HEK293 (cell line): ENCODE measurements around the gene INHA.

ENCODE experiments used
- CTCF ChIA-PET: fragments of 350-600 bp; formaldehyde crosslinking; extraction: SDS; loops from one replicate; lab custom pipeline; 2021; ENCODE audit warnings: antibody characterized with exemption; lab: Yijun Ruan, JAX
- POLR2A ChIA-PET: fragments of 300-600 bp; formaldehyde crosslinking; extraction: SDS; loops from one replicate; lab custom pipeline; 2020; ENCODE audit warnings: antibody characterized with exemption, inconsistent platforms; lab: Yijun Ruan, JAX
- H3K27ac ChIP-seq: fragments of 200-500 bp; sonication (Bioruptor generic); 2 replicates; pipeline ENCODE4 v1.5.1; 2014; ENCODE audit warnings: low read depth, low read length, control low read depth, inconsistent platforms; ENCODE audit errors: extremely low read depth
- H3K36me3 ChIP-seq, 2 experiments: fragments of 200-500 bp in 1 of 2; sonication (Bioruptor generic) in 1 of 2; 1 replicate in 1 of 2; 2 replicates in 1 of 2; pipeline ENCODE4 v1.5.1; 2014 to 2017; ENCODE audit warnings: inconsistent platforms in 2 of 2, low read length in 2 of 2; ENCODE audit not compliant: control insufficient read depth in 2 of 2, insufficient read depth in 1 of 2
- H3K4me1 ChIP-seq: fragments of 200-500 bp; sonication (Bioruptor generic); 2 replicates; pipeline ENCODE4 v1.5.1; 2014; ENCODE audit warnings: mild to moderate bottlenecking, low read length, inconsistent platforms; ENCODE audit not compliant: control insufficient read depth, insufficient read depth
- H3K4me3 ChIP-seq: 2 replicates; pipeline ENCODE4 v1.5.1; 2011; ENCODE audit warnings: low read depth, mild to moderate bottlenecking, control low read depth, low read length, moderate library complexity
- H3K9me3 ChIP-seq: fragments of 200-500 bp; sonication (Bioruptor generic); 2 replicates; pipeline ENCODE4 v1.5.1; 2014; ENCODE audit warnings: low read depth, low read length, inconsistent platforms; ENCODE audit not compliant: control insufficient read depth, insufficient read depth
- CTCF ChIP-seq: fragments of 450-650 bp; formaldehyde crosslinking; IDR thresholded peaks from 2 replicates; pipeline ENCODE4 v1.5.1; 2016; ENCODE audit warnings: missing biosample characterization, missing genetic modification characterization
- ELK4 ChIP-seq: IDR thresholded peaks from 2 replicates; pipeline ENCODE4 v1.6.1; 2011; ENCODE audit warnings: mild to moderate bottlenecking, low read depth, low read length, borderline replicate concordance
- FEZF1 ChIP-seq: fragments of 450-650 bp; formaldehyde crosslinking; IDR thresholded peaks from 2 replicates; pipeline ENCODE4 v1.5.1; 2016; ENCODE audit warnings: missing biosample characterization, missing genetic modification characterization
- GLIS1 ChIP-seq: fragments of 450-650 bp; formaldehyde crosslinking; IDR thresholded peaks from 2 replicates; pipeline ENCODE4 v1.5.1; 2016; ENCODE audit warnings: missing biosample characterization, missing genetic modification characterization
- RBAK ChIP-seq: fragments of 450-650 bp; formaldehyde crosslinking; IDR thresholded peaks from 2 replicates; pipeline ENCODE4 v1.5.1; 2016; ENCODE audit warnings: missing biosample characterization, missing genetic modification characterization
- REPIN1 ChIP-seq: fragments of 450-650 bp; formaldehyde crosslinking; IDR thresholded peaks from 2 replicates; pipeline ENCODE4 v1.5.1; 2017; ENCODE audit warnings: missing biosample characterization, missing genetic modification characterization, low read depth
- ZBTB26 ChIP-seq: fragments of 450-650 bp; formaldehyde crosslinking; optimal IDR thresholded peaks from 2 replicates; pipeline ENCODE3; 2016; ENCODE audit warnings: missing biosample characterization, mild to moderate bottlenecking, missing genetic modification characterization
- ZBTB49 ChIP-seq: fragments of 450-650 bp; formaldehyde crosslinking; IDR thresholded peaks from 2 replicates; pipeline ENCODE4 v1.5.1; 2016; ENCODE audit warnings: missing biosample characterization, missing genetic modification characterization, low read depth
- ZBTB7A ChIP-seq: fragments of 450-650 bp; formaldehyde crosslinking; IDR thresholded peaks from 2 replicates; pipeline ENCODE4 v1.5.1; 2016; ENCODE audit warnings: low read depth, missing biosample characterization, missing genetic modification characterization
- ZFP69B ChIP-seq: fragments of 450-650 bp; formaldehyde crosslinking; IDR thresholded peaks from 2 replicates; pipeline ENCODE4 v1.5.1; 2016; ENCODE audit warnings: missing biosample characterization, missing genetic modification characterization
- ZIC2 ChIP-seq: fragments of 450-650 bp; formaldehyde crosslinking; IDR thresholded peaks from 2 replicates; pipeline ENCODE4 v1.5.1; 2016; ENCODE audit warnings: missing biosample characterization, missing genetic modification characterization
- ZNF114 ChIP-seq: fragments of 450-650 bp; formaldehyde crosslinking; IDR thresholded peaks from 2 replicates; pipeline ENCODE4 v1.5.0; 2017; ENCODE audit warnings: missing biosample characterization, missing genetic modification characterization
- ZNF146 ChIP-seq: fragments of 450-650 bp; formaldehyde crosslinking; IDR thresholded peaks from 2 replicates; pipeline ENCODE4 v1.5.1; 2016; ENCODE audit warnings: missing biosample characterization, missing genetic modification characterization
- ZNF148 ChIP-seq: fragments of 450-650 bp; formaldehyde crosslinking; IDR thresholded peaks from 2 replicates; pipeline ENCODE4 v1.5.0; 2017; ENCODE audit warnings: missing biosample characterization, missing genetic modification characterization, borderline replicate concordance
- ZNF211 ChIP-seq: fragments of 450-650 bp; formaldehyde crosslinking; IDR thresholded peaks from 2 replicates; pipeline ENCODE4 v1.5.1; 2016; ENCODE audit warnings: low read depth, missing biosample characterization, missing genetic modification characterization
- ZNF48 ChIP-seq: fragments of 450-650 bp; formaldehyde crosslinking; IDR thresholded peaks from 2 replicates; pipeline ENCODE4 v1.5.1; 2016; ENCODE audit warnings: missing biosample characterization, missing genetic modification characterization
- ZNF501 ChIP-seq: fragments of 450-650 bp; formaldehyde crosslinking; IDR thresholded peaks from 2 replicates; pipeline ENCODE4 v1.5.1; 2016; ENCODE audit warnings: missing biosample characterization, missing genetic modification characterization
- ZNF544 ChIP-seq: fragments of 450-650 bp; formaldehyde crosslinking; IDR thresholded peaks from 2 replicates; pipeline ENCODE4 v1.5.0; 2017; ENCODE audit warnings: missing biosample characterization, missing genetic modification characterization
- ZNF571 ChIP-seq: fragments of 450-650 bp; formaldehyde crosslinking; IDR thresholded peaks from 2 replicates; pipeline ENCODE4 v1.5.0; 2017; ENCODE audit warnings: missing biosample characterization, missing genetic modification characterization
- ZNF621 ChIP-seq: fragments of 450-650 bp; formaldehyde crosslinking; IDR thresholded peaks from 2 replicates; pipeline ENCODE4 v1.5.1; 2017; ENCODE audit warnings: missing biosample characterization, missing genetic modification characterization
- ZNF626 ChIP-seq: fragments of 450-650 bp; sonication (Bioruptor Pico); formaldehyde crosslinking; IDR thresholded peaks from 2 replicates; pipeline ENCODE4 v1.5.1; 2018; ENCODE audit warnings: missing biosample characterization, missing genetic modification characterization, inconsistent platforms
- ZNF837 ChIP-seq: fragments of 450-650 bp; formaldehyde crosslinking; IDR thresholded peaks from 2 replicates; pipeline ENCODE4 v1.5.1; 2016; ENCODE audit warnings: missing biosample characterization, missing genetic modification characterization

The INHA gene

GRCh38 chr2:219570924-219571310 lies 1.2 kb upstream of the INHA start:
- ChIA-PET POLR2A (interaction anchor here (0.8 to 2.5 kb wide), 11 partner anchors 10 to 291 kb away, joined by 3 to 44 read pairs (median 5); partner anchors contain the start of genes CHPF, STK11IP and TMEM198), CTCF (interaction anchor here (1.6 to 3.5 kb wide), 3 partner anchors 11 to 72 kb away, joined by 8 to 32 read pairs (median 13); no protein-coding TSS in a partner anchor)
- Histone ChIP-seq H3K9me3 (no peaks in the 10 kb centered on the region), H3K4me3 (peak overlapping the region; percentile 91), H3K4me1 (peaks cover 13% of the 10 kb centered on the region), H3K36me3 (peaks cover 4 to 42% of the 10 kb centered on the region in 2 experiments; a peak in 2 of 3 replicates), H3K27ac (peak overlapping the region; percentile 86)
- TF ChIP-seq ZBTB26 (tag by site-specific recombination) (peak; percentile 53), GLIS1 (tag by site-specific recombination) (peak; percentile 69), ZNF544 (no peak), ZBTB7A (tag by site-specific recombination) (no peak)

GRCh38 chr2:219571311-219572236 lies 536 bp upstream of the INHA start, which contains the start of gene OBSL1:
Gene OBSL1 (minus strand): TSS chr2:219571539. CDS start chr2:219571232, 307 bp downstream.
- Histone ChIP-seq H3K4me3 (peak within 1 kb of the TSS; percentile 91), H3K4me1 (peaks cover 14% of the 10 kb centered on the region), H3K36me3 (peaks cover 0 to 35% of the 10 kb centered on the region in 2 experiments; a peak in 1 of 3 replicates), H3K9me3 (no peaks in the 10 kb centered on the region), H3K27ac (peak within 1 kb of the TSS; percentile 86)
- ChIA-PET POLR2A (interaction anchor here (0.6 to 2.5 kb wide), 13 partner anchors 11 to 292 kb away, joined by 3 to 44 read pairs (median 5); partner anchors contain the start of genes CHPF, STK11IP and TMEM198), CTCF (interaction anchor here (0.7 to 3.5 kb wide), 8 partner anchors 11 to 1200 kb away, joined by 3 to 32 read pairs (median 4); no protein-coding TSS in a partner anchor)
- TF ChIP-seq ZNF501 (tag by site-specific recombination) (peak; percentile 82), ZNF621 (tag by site-specific recombination) (peak; percentile 80; the same call in 1 of the 2 replicates), CTCF (tag by site-specific recombination) (no peak; the same call in 1 of the 2 replicates), ZIC2 (tag by site-specific recombination) (no peak), ZNF837 (tag by site-specific recombination) (no peak), ZNF626 (tag by site-specific recombination) (no peak), ZNF571 (tag by site-specific recombination) (no peak), REPIN1 (tag by site-specific recombination) (no peak), ZNF114 (tag by site-specific recombination) (peak; percentile 41; the same call in 1 of the 2 replicates), ZBTB49 (tag by site-specific recombination) (no peak), ZFP69B (peak; percentile 82), ZNF211 (tag by site-specific recombination) (peak; percentile 44; the same call in 1 of the 2 replicates), RBAK (peak; percentile 77; the same call in 1 of the 2 replicates), ZNF146 (tag by site-specific recombination) (0 out of 2 replicates have a peak, but pooled peaks have one; percentile 21), FEZF1 (tag by site-specific recombination) (peak; percentile 4; the same call in 1 of the 2 replicates), ZNF148 (peak; percentile 98), ELK4 (no peak), ZNF48 (tag by site-specific recombination) (no peak)
